Activated CD8-positive, alpha-beta memory T cell treated with anti-CD3 and anti-CD28 coated beads, Interleukin-2, amount 50 U/mL, for 24 hours (primary cell): ENCODE measurements around the gene BPIFB3.

Source experiments
- DNase-seq: peaks from one replicate; pipeline ENCODE4 v3.0.0-alpha.2; 2020; ENCODE audit errors: extremely low read depth

BPIFB3 gene

GRCh38 chr20:33061658-33062028 lies 7.9 kb downstream of the BPIFB3 start:
- no peak for DNase-seq

- DNase-seq, result no peak
These were observed 8.6 kb downstream of the BPIFB3 start for GRCh38 chr20:33062105-33062824.

- DNase-seq, result no peak
These were observed 9.1 kb downstream of the BPIFB3 start for GRCh38 chr20:33062825-33063149.

GRCh38 chr20:33063271-33063670 lies 9.6 kb downstream of the BPIFB3 start:
- DNase-seq, result no peak

GRCh38 chr20:33064572-33065287 lies 11.0 kb downstream of the BPIFB3 start:
- DNase-seq, result no peak

- DNase-seq, result no peak
These were observed 12.1 kb downstream of the BPIFB3 start for GRCh38 chr20:33065785-33066184.

GRCh38 chr20:33067806-33068205 lies 14.1 kb downstream of the BPIFB3 start:
- no peak for DNase-seq

- no peak for DNase-seq
These were observed 14.7 kb downstream of the BPIFB3 start for GRCh38 chr20:33068251-33068939.

- DNase-seq, result no peak
These were observed 16.0 kb downstream of the BPIFB3 start for GRCh38 chr20:33069673-33070072.

GRCh38 chr20:33070111-33071053 lies 16.7 kb downstream of the BPIFB3 start:
- DNase-seq, result no peak

GRCh38 chr20:33071198-33071597 lies 17.5 kb downstream of the BPIFB3 start:
- DNase-seq, result no peak

GRCh38 chr20:33072362-33072761 lies 18.7 kb downstream of the BPIFB3 start:
- DNase-seq, result no peak

- no peak for DNase-seq
These were observed 19.1 kb downstream of the BPIFB3 start for GRCh38 chr20:33072813-33073212.

- no peak for DNase-seq
These were observed 21.0 kb downstream of the BPIFB3 start for GRCh38 chr20:33074675-33075074.

GRCh38 chr20:33075281-33075680 lies 21.6 kb downstream of the BPIFB3 start:
- no peak for DNase-seq

GRCh38 chr20:33076662-33077372 lies 23.1 kb downstream of the BPIFB3 start:
- DNase-seq, result no peak

- DNase-seq, result no peak
These were observed 25.6 kb downstream of the BPIFB3 start, which contains the start of gene BPIFB4 for GRCh38 chr20:33079259-33079658. Gene BPIFB4 (plus strand): TSS chr20:33079643. CDS start chr20:33081527, 1,884 bp downstream.

- DNase-seq, result no peak
These were observed 27.9 kb downstream of the BPIFB3 start for GRCh38 chr20:33081411-33082154.

GRCh38 chr20:33082546-33082945 lies 28.8 kb downstream of the BPIFB3 start:
- DNase-seq, result no peak
